Measurements from ENCODE around the gene LCP2. TPM values are rescaled to one million over a fixed set of nuclear protein-coding genes. Genes with fewer than 3 reads are reported as not detected.

LCP2 gene
- total and polyA plus RNA-seq, 2 of the 4 experiments (the other 2 are of a cell fraction), result not detected

GRCh38 chr5:170216257-170216864 lies 81.2 kb downstream of the LCP2 start:
- Histone ChIP-seq H3K36me3 (ENCODE audit: control insufficient read depth, insufficient read depth, low read length) (no peaks in the 10 kb centered on the region), H2AFZ (replicated peaks; ENCODE audit: low read length, poor library complexity) (no peak overlapping the region), H3K9me1 (ENCODE audit: insufficient read depth, low read length) (no peaks in the 10 kb centered on the region), H3K27me3 (ENCODE audit: control insufficient read depth, insufficient read depth, low read length) (no peaks in the 10 kb centered on the region), H2BK5ac (ENCODE audit: low read depth, low read length, poor library complexity, severe bottlenecking) (no peak overlapping the region), H3K27ac (ENCODE audit: insufficient read depth, low read length) (no peak overlapping the region), H3K4me2 (ENCODE audit: low read depth, low read length) (no peak overlapping the region), H3K56ac (ENCODE audit: extremely low read depth, insufficient read depth, low read length) (no peak overlapping the region), H3K23ac (ENCODE audit: low read depth, low read length) (no peak overlapping the region), H3K4me1 (ENCODE audit: control insufficient read depth, insufficient read depth, low read length) (no peaks in the 10 kb centered on the region), H2AK9ac (replicated peaks; ENCODE audit: low read depth, low read length, poor library complexity) (no peak overlapping the region), H2AK5ac (ENCODE audit: low read depth, low read length) (no peak overlapping the region), H4K20me1 (ENCODE audit: insufficient read depth, low read length) (no peaks in the 10 kb centered on the region), H3K9ac (ENCODE audit: low read depth, low read length) (no peak overlapping the region), H2BK15ac (ENCODE audit: low read depth, low read length) (no peak overlapping the region), H4K8ac (ENCODE audit: low read depth in 2 of 2, low read length in 2 of 2) (no peak overlapping the region), H4K91ac (ENCODE audit: insufficient read depth, low read depth, low read length) (no peak overlapping the region), H3K4me3 (ENCODE audit: insufficient read depth, low read depth, low read length) (no peak overlapping the region), H4K5ac (ENCODE audit: low read depth, low read length) (no peak overlapping the region), H3K4ac (ENCODE audit: low read depth, low read length) (no peak overlapping the region), H3K9me3 (ENCODE audit: control insufficient read depth, insufficient read depth, low read length) (no peaks in the 10 kb centered on the region), H3K79me1 (ENCODE audit: low read depth in 1 of 2, low read length in 2 of 2) (no peaks in the 10 kb centered on the region), H2BK120ac (ENCODE audit: low read depth, low read length) (no peak overlapping the region), H2BK20ac (ENCODE audit: low read depth, low read length) (no peak overlapping the region), H3K18ac (ENCODE audit: low read depth, low read length) (no peak overlapping the region), H3K14ac (replicated peaks; ENCODE audit: low read depth, low read length) (no peak overlapping the region)
- TF ChIP-seq CHD1 (IDR thresholded peaks at IDR 0.05; ENCODE audit: low read depth, low read length) (no peak), CTCF (conservative IDR thresholded peaks at IDR 0.05; ENCODE audit: low read depth, low read length) (peak; percentile 41), POLR2A (IDR thresholded peaks at IDR 0.05; ENCODE audit: low read depth, low read length) (no peak), FOS (IDR thresholded peaks at IDR 0.05; ENCODE audit: low read depth, low read length) (no peak), BHLHE40 (IDR thresholded peaks at IDR 0.05; ENCODE audit: low read depth, low read length) (no peak), USF2 (IDR thresholded peaks at IDR 0.05; ENCODE audit: low read depth, low read length) (no peak), MXI1 (IDR thresholded peaks at IDR 0.05; ENCODE audit: borderline replicate concordance, low read depth, low read length) (no peak), ELK1 (IDR thresholded peaks at IDR 0.05; ENCODE audit: borderline replicate concordance, low read depth, low read length) (no peak), RFX5 (IDR thresholded peaks at IDR 0.05; ENCODE audit: low read depth, low read length) (no peak), SMC3 (IDR thresholded peaks at IDR 0.05; ENCODE audit: low read depth, low read length) (peak; percentile 44), NFE2L2 (IDR thresholded peaks at IDR 0.05; ENCODE audit: low read depth, low read length) (no peak), CEBPB (IDR thresholded peaks at IDR 0.05; ENCODE audit: low read depth, low read length) (no peak), RAD21 (IDR thresholded peaks at IDR 0.05; ENCODE audit: low read length) (peak; percentile 59), MAFK (IDR thresholded peaks at IDR 0.05; ENCODE audit: low read depth, low read length) (no peak), RCOR1 (IDR thresholded peaks at IDR 0.05; ENCODE audit: insufficient replicate concordance, low read length) (no peak), MAZ (IDR thresholded peaks at IDR 0.05; ENCODE audit: borderline replicate concordance, low read depth, low read length) (no peak)
- peak; percentile 36 for DNase-seq
- POLR2A ChIA-PET (ENCODE audit: unreplicated experiment), result interaction anchor here (0.6 kb wide), 1 partner anchor 192 kb away, joined by 4 read pairs; no protein-coding TSS in a partner anchor
- intact Hi-C loops (cut with micrococcal nuclease), result no loop called here
- in situ Hi-C loops (cut with MboI; ENCODE audit: low sequenced_read_pairs), result no loop called here
- ATAC-seq (ENCODE audit: low read depth), result no peak; the same call in 1 of the 2 replicates
- CTCF ChIA-PET, result interaction anchor here (1.1 kb wide), 1 partner anchor 117 kb away, joined by 3 read pairs; no protein-coding TSS in a partner anchor
- BruUV-seq (replicated peaks), result no TSS peak
- dilution Hi-C loops (cut with HindIII; ENCODE audit: low sequenced_read_pairs, unreplicated experiment), result no loop called here
